ENCODE measurements around the gene LRRC74B. TPM values are rescaled to one million over a fixed set of nuclear protein-coding genes. Genes with fewer than 3 reads are reported as not detected.

Gene LRRC74B
- total RNA-seq, 1 experiment from 2014 or later = not detected

GRCh38 chr22:21012446-21013407, 33.0 kb upstream of the LRRC74B start:
- no peak for DNase-seq (ENCODE audit: extremely low read depth, low read depth)

- DNase-seq (ENCODE audit: extremely low read depth, low read depth) = no peak
Measured at GRCh38 chr22:21013657-21014201, 32.0 kb upstream of the LRRC74B start.

- DNase-seq (ENCODE audit: extremely low read depth, low read depth) = peak; percentile 76
Measured at GRCh38 chr22:21014202-21014725, 31.5 kb upstream of the LRRC74B start.

- peak; percentile 56 for DNase-seq (ENCODE audit: extremely low read depth, low read depth)
Measured at GRCh38 chr22:21014726-21015465, 30.9 kb upstream of the LRRC74B start, which contains the start of gene P2RX6. Gene P2RX6 (plus strand): TSS chr22:21015165. CDS start chr22:21015175, 10 bp downstream.

- DNase-seq (ENCODE audit: extremely low read depth, low read depth) = no peak
Measured at GRCh38 chr22:21015466-21016006, 30.2 kb upstream of the LRRC74B start.

- no peak for DNase-seq (ENCODE audit: extremely low read depth, low read depth)
Measured at GRCh38 chr22:21016644-21017420, 28.9 kb upstream of the LRRC74B start.

GRCh38 chr22:21018314-21018713, 27.4 kb upstream of the LRRC74B start:
- DNase-seq (ENCODE audit: extremely low read depth, low read depth) = no peak

GRCh38 chr22:21020802-21021429, 24.8 kb upstream of the LRRC74B start:
- DNase-seq (ENCODE audit: extremely low read depth, low read depth) = no peak

GRCh38 chr22:21022507-21022906, 23.2 kb upstream of the LRRC74B start:
- DNase-seq (ENCODE audit: extremely low read depth, low read depth) = no peak

- DNase-seq (ENCODE audit: extremely low read depth, low read depth) = no peak
Measured at GRCh38 chr22:21022955-21023614, 22.7 kb upstream of the LRRC74B start.

- no peak for DNase-seq (ENCODE audit: extremely low read depth, low read depth)
Measured at GRCh38 chr22:21025266-21025665, 20.5 kb upstream of the LRRC74B start.

- DNase-seq (ENCODE audit: extremely low read depth, low read depth) = no peak
Measured at GRCh38 chr22:21025763-21026755, 19.7 kb upstream of the LRRC74B start.

GRCh38 chr22:21026783-21027692, 18.7 kb upstream of the LRRC74B start:
- DNase-seq (ENCODE audit: extremely low read depth, low read depth) = no peak

- DNase-seq (ENCODE audit: extremely low read depth, low read depth) = no peak
Measured at GRCh38 chr22:21028277-21029251, 17.2 kb upstream of the LRRC74B start.

- no peak for DNase-seq (ENCODE audit: extremely low read depth, low read depth)
Measured at GRCh38 chr22:21029486-21030025, 16.2 kb upstream of the LRRC74B start.

Data from NCI-H460 (cell line).